ENCODE results near the gene CDK13.

CDK13 gene

GRCh38 chr7:40095230-40095629 lies 145.2 kb downstream of the CDK13 start:
- TF ChIP-seq TAF1 (IDR thresholded peaks at IDR 0.05; ENCODE audit: low read depth) (no peak), EP300 (IDR thresholded peaks at IDR 0.05; ENCODE audit: borderline replicate concordance) (no peak), EGR1 (IDR thresholded peaks at IDR 0.05) (no peak), REST (IDR thresholded peaks at IDR 0.05; ENCODE audit: low read depth) (no peak), TEAD4 (IDR thresholded peaks at IDR 0.05) (no peak), TCF12 (IDR thresholded peaks at IDR 0.05; ENCODE audit: low read depth) (no peak), NFIC (IDR thresholded peaks at IDR 0.05) (no peak), ZBTB7A (IDR thresholded peaks at IDR 0.05; ENCODE audit: low read depth) (no peak), CREB1 (IDR thresholded peaks at IDR 0.05; ENCODE audit: low read depth) (no peak), YY1 (IDR thresholded peaks at IDR 0.05; ENCODE audit: low read depth) (no peak), FOXM1 (IDR thresholded peaks at IDR 0.05; ENCODE audit: borderline replicate concordance, low read depth) (no peak), CEBPB (IDR thresholded peaks at IDR 0.05) (no peak), RAD21 (IDR thresholded peaks at IDR 0.05; ENCODE audit: low read depth) (no peak)
- TF ChIP-seq, protein P1, sequence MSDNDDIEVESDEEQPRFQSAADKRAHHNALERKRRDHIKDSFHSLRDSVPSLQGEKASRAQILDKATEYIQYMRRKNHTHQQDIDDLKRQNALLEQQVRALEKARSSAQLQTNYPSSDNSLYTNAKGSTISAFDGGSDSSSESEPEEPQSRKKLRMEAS (IDR thresholded peaks at IDR 0.05), result no peak
- TF ChIP-seq, protein P2, sequence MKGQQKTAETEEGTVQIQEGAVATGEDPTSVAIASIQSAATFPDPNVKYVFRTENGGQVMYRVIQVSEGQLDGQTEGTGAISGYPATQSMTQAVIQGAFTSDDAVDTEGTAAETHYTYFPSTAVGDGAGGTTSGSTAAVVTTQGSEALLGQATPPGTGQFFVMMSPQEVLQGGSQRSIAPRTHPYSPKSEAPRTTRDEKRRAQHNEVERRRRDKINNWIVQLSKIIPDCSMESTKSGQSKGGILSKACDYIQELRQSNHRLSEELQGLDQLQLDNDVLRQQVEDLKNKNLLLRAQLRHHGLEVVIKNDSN (IDR thresholded peaks at IDR 0.05), result no peak

DNA sequence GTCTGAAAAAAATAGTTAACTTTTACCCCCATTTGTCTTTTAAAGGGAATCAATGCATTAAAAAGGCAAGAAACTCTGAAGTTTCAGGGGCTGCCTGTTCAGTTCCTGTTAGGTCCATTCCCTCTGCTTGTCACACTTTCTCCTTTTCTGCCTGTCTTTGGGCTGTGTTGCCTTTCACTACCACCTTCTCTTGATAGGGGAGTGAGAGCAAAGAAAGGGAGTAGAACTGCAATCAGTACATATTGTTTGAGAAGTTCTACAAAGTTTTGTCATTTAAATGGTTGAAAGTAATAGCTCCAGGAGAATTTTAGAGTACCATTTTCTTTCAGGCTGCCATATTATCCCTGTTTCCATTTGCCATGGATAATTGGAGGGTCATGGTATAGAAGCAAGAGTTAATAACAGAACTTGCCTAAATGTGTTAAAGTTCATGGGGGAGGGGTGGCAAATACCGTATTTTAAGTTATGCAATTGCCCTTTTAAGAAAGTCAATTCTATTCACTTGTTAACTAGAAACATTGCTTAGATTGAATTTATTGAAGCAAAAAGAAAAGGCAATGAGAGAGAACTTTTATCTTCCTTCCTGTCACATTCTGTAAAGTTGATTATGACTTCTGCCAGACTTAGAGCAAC lies 145.8 kb downstream of the CDK13 start:
- TF ChIP-seq NFIC (IDR thresholded peaks at IDR 0.05) (no peak), EP300 (IDR thresholded peaks at IDR 0.05; ENCODE audit: borderline replicate concordance) (no peak), FOXM1 (IDR thresholded peaks at IDR 0.05; ENCODE audit: borderline replicate concordance, low read depth) (no peak), TEAD4 (IDR thresholded peaks at IDR 0.05) (no peak), TCF12 (IDR thresholded peaks at IDR 0.05; ENCODE audit: low read depth) (no peak), TAF1 (IDR thresholded peaks at IDR 0.05; ENCODE audit: low read depth) (no peak), RAD21 (IDR thresholded peaks at IDR 0.05; ENCODE audit: low read depth) (no peak), CEBPB (IDR thresholded peaks at IDR 0.05) (no peak), REST (IDR thresholded peaks at IDR 0.05; ENCODE audit: low read depth) (no peak), CREB1 (IDR thresholded peaks at IDR 0.05; ENCODE audit: low read depth) (no peak), YY1 (IDR thresholded peaks at IDR 0.05; ENCODE audit: low read depth) (no peak), ZBTB7A (IDR thresholded peaks at IDR 0.05; ENCODE audit: low read depth) (no peak), EGR1 (IDR thresholded peaks at IDR 0.05) (no peak)
- TF ChIP-seq, protein P1 (IDR thresholded peaks at IDR 0.05), result no peak
- TF ChIP-seq, protein P2 (IDR thresholded peaks at IDR 0.05), result no peak

DNA sequence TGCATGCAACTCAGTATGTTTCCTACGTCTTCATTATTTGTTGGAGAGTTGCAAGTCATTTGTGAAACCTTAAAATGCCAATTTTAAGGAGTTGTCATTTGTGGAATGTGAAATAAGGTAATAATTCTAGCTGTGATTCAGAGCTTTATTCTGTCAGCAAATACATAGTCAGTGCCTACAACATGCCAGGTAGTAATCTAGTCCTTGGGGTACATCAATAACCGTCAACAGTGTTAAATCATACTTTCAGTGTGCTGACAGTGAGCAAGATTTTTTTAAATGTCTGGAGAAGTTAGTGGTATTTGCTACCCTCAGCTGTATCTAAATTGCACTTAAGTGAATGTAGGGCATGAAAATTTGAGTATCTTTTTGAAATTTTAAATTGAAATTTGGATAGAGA lies 147.7 kb downstream of the CDK13 start:
- TF ChIP-seq, protein P2 (IDR thresholded peaks at IDR 0.05), result no peak
- TF ChIP-seq NFIC (IDR thresholded peaks at IDR 0.05) (no peak), FOXM1 (IDR thresholded peaks at IDR 0.05; ENCODE audit: borderline replicate concordance, low read depth) (no peak), TCF12 (IDR thresholded peaks at IDR 0.05; ENCODE audit: low read depth) (no peak), YY1 (IDR thresholded peaks at IDR 0.05; ENCODE audit: low read depth) (no peak), TEAD4 (IDR thresholded peaks at IDR 0.05) (no peak), EP300 (IDR thresholded peaks at IDR 0.05; ENCODE audit: borderline replicate concordance) (no peak), RAD21 (IDR thresholded peaks at IDR 0.05; ENCODE audit: low read depth) (no peak), TAF1 (IDR thresholded peaks at IDR 0.05; ENCODE audit: low read depth) (no peak), REST (IDR thresholded peaks at IDR 0.05; ENCODE audit: low read depth) (no peak), CREB1 (IDR thresholded peaks at IDR 0.05; ENCODE audit: low read depth) (no peak), ZBTB7A (IDR thresholded peaks at IDR 0.05; ENCODE audit: low read depth) (no peak), CEBPB (IDR thresholded peaks at IDR 0.05) (no peak), EGR1 (IDR thresholded peaks at IDR 0.05) (no peak)
- TF ChIP-seq, protein P1 (IDR thresholded peaks at IDR 0.05), result no peak

Measured in Ishikawa (cell line).